Nephron progenitor cell (in vitro differentiated cells): ENCODE measurements around the gene ZBED6.

Experiments
- DNase-seq: peaks from one replicate; pipeline ENCODE4 v3.0.0; 2021
- H3K27ac Mint-ChIP-seq: 2 replicates; pipeline ENCODE4 v1.8.0; 2021; ENCODE audit warnings: mild to moderate bottlenecking, moderate library complexity, mixed read lengths
- H3K27me3 Mint-ChIP-seq: 2 replicates; pipeline ENCODE4 v1.8.0; 2021; ENCODE audit warnings: mild to moderate bottlenecking, low read depth, mixed read lengths; ENCODE audit not compliant: poor library complexity
- H3K36me3 Mint-ChIP-seq: 2 replicates; pipeline ENCODE4 v1.8.0; 2021; ENCODE audit warnings: low read depth, mixed read lengths
- H3K4me1 Mint-ChIP-seq: 2 replicates; pipeline ENCODE4 v1.8.0; 2021; ENCODE audit warnings: mixed read lengths
- H3K4me3 Mint-ChIP-seq: 2 replicates; pipeline ENCODE4 v1.8.0; 2021; ENCODE audit warnings: mild to moderate bottlenecking, moderate library complexity, mixed read lengths
- H3K9me3 Mint-ChIP-seq: 2 replicates; pipeline ENCODE4 v1.8.0; 2021; ENCODE audit warnings: mild to moderate bottlenecking, moderate library complexity, mixed read lengths
- CTCF ChIP-seq: fragments of 200-600 bp; sonication (generic); IDR thresholded peaks from 2 replicates; pipeline ENCODE4 v1.5.0; 2021; ENCODE audit warnings: antibody characterized with exemption

The ZBED6 gene

GRCh38 chr1:203769505-203770343 lies 25.7 kb upstream of the ZBED6 start:
- H3K27me3 Mint-ChIP-seq, result peaks cover 16% of the 10 kb centered on the region
- DNase-seq, result peak; percentile 7
- no peak for TF ChIP-seq CTCF
- H3K4me1 Mint-ChIP-seq, result peaks cover 50% of the 10 kb centered on the region
- H3K27ac Mint-ChIP-seq, result peak overlapping the region; percentile 85
- no peaks in the 10 kb centered on the region for H3K36me3 Mint-ChIP-seq
- H3K4me3 Mint-ChIP-seq, result no peak overlapping the region
- no peaks in the 10 kb centered on the region for H3K9me3 Mint-ChIP-seq

GRCh38 chr1:203771901-203772301 lies 23.5 kb upstream of the ZBED6 start:
- DNase-seq, result no peak

GRCh38 chr1:203772836-203773235 lies 22.6 kb upstream of the ZBED6 start:
- no peak for DNase-seq
- Mint-ChIP-seq H3K4me1 (peaks cover 44% of the 10 kb centered on the region), H3K4me3 (no peak overlapping the region), H3K36me3 (no peaks in the 10 kb centered on the region), H3K27ac (no peak overlapping the region), H3K9me3 (no peaks in the 10 kb centered on the region), H3K27me3 (peaks cover 8% of the 10 kb centered on the region)
- no peak for TF ChIP-seq CTCF

More at GRCh38 chr1:203771901-203772301, 23.5 kb upstream of the ZBED6 start:
- TF ChIP-seq CTCF, result no peak
- H3K4me1 Mint-ChIP-seq, result peaks cover 44% of the 10 kb centered on the region
- H3K9me3 Mint-ChIP-seq, result no peaks in the 10 kb centered on the region
- H3K36me3 Mint-ChIP-seq, result no peaks in the 10 kb centered on the region
- H3K27me3 Mint-ChIP-seq, result peaks cover 8% of the 10 kb centered on the region
- H3K27ac Mint-ChIP-seq, result no peak overlapping the region
- no peak overlapping the region for H3K4me3 Mint-ChIP-seq

GRCh38 chr1:203776636-203777035 lies 18.8 kb upstream of the ZBED6 start:
- no peak for DNase-seq
- TF ChIP-seq CTCF, result no peak

GRCh38 chr1:203777596-203777995 lies 17.8 kb upstream of the ZBED6 start:
- no peak for DNase-seq
- Mint-ChIP-seq H3K4me1 (peaks cover 9% of the 10 kb centered on the region), H3K9me3 (no peaks in the 10 kb centered on the region), H3K4me3 (no peak overlapping the region), H3K27ac (no peak overlapping the region), H3K27me3 (no peaks in the 10 kb centered on the region), H3K36me3 (no peaks in the 10 kb centered on the region)
- TF ChIP-seq CTCF, result no peak

More at GRCh38 chr1:203776636-203777035, 18.8 kb upstream of the ZBED6 start:
- no peak overlapping the region for H3K4me3 Mint-ChIP-seq
- H3K27ac Mint-ChIP-seq, result no peak overlapping the region
- no peaks in the 10 kb centered on the region for H3K36me3 Mint-ChIP-seq
- H3K4me1 Mint-ChIP-seq, result peaks cover 14% of the 10 kb centered on the region
- H3K9me3 Mint-ChIP-seq, result no peaks in the 10 kb centered on the region
- no peaks in the 10 kb centered on the region for H3K27me3 Mint-ChIP-seq

GRCh38 chr1:203778146-203778545 lies 17.3 kb upstream of the ZBED6 start:
- Mint-ChIP-seq H3K4me3 (no peak overlapping the region), H3K36me3 (no peaks in the 10 kb centered on the region), H3K4me1 (peaks cover 9% of the 10 kb centered on the region), H3K9me3 (no peaks in the 10 kb centered on the region), H3K27ac (no peak overlapping the region), H3K27me3 (no peaks in the 10 kb centered on the region)
- DNase-seq, result no peak
- no peak for TF ChIP-seq CTCF
